Hippocampal formation (tissue), 2 donors: ENCODE data around the gene EME2.
A peak's percentile ranks its signal among the peaks of the same experiment; 100 is the strongest.

Source experiments
- DNase-seq, 2 donors: peaks; one replicate each; lab custom pipeline; 2025; lab: John Stamatoyannopoulos, UW

Gene EME2

GRCh38 chr16:1766701-1767100 is 5.9 kb upstream of the EME2 start:
- DNase-seq: no peak

DNA sequence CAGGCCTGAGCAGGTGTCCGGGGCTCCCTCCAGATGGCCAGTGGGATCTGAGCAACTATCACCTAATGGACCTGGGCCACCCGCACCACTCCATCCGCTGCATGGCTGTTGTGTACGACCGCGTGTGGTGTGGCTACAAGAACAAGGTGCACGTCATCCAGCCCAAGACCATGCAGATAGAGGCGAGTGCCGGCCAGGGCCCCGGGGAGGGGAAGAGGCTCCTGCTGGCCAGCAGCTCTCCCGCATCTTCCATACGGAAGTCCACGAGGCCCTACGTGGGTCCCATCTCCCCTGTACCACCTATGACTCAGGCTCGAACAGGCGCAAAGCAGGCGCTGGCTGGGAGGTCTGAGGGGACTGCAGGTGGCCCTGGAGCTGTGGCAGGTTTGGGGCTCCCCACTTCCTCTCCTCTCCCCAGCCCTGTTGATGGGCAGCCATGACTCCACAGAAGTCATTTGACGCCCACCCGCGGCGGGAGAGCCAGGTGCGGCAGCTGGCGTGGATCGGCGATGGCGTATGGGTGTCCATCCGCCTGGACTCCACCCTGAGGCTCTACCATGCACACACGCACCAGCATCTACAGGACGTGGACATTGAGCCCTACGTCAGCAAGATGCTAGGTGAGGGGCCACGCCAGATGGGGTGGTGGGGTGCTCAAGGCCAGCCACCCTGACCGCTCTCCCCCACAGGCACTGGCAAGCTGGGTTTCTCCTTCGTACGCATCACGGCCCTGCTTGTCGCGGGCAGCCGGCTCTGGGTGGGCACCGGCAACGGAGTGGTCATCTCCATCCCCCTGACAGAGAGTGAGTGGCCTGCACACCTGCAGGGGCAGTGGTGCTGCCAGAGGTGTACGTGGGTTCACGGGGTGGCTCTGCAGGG is 5.3 kb upstream of the EME2 start:
- no peak for DNase-seq

DNA sequence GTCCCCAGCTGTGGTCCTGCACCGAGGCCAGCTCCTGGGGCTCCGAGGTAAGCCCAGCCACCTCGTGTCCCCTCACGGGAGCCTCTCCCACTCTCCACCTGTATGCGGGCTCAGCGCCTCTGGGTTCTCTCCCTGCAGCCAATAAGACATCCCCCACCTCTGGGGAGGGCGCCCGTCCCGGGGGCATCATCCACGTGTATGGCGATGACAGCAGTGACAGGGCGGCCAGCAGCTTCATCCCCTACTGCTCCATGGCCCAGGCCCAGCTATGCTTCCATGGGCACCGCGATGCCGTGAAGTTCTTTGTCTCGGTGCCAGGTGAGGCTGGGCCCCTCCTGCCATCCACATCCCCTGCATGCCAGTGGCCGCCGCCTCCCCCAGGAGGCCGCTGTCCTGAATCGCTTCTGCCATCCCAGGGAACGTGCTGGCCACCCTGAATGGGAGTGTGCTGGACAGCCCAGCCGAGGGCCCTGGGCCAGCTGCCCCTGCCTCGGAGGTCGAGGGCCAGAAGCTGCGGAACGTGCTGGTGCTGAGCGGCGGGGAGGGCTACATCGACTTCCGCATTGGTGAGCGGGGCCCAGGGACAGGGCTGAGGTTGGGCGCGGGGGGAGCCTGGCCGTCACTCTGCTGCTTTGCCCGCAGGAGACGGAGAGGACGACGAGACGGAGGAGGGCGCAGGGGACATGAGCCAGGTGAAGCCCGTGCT is 4.4 kb upstream of the EME2 start:
- no peak for DNase-seq

DNA sequence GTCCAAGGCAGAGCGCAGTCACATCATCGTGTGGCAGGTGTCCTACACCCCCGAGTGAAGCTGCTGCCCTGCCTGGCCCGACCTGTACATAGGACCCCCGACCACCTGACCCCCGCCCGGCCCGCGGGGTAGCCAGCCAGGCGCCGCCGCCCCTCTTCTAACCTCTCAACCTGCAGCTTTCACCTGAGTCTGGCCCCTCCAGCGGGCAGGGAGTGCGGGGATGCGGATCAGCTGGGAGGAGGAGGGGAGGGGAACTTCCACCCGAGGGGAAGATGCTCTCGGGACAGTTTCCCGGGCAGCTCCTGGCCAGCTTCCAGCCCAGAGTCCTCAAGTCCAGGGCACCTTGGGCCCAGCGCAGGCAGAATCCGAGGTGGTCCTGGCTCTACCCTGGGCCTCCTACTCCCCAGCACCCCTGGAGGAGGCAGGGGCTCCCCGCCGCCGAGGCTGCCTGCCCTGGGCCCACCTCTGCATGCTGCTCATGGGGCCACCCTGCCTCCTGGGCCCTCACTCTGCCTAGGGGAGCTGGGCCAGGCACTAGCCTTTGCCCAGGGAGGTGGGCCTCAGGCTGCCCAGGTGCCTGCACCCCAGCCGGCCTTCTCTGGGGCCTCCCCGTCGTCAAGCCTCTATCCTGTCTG is 3.7 kb upstream of the EME2 start:
- no peak for DNase-seq

DNA sequence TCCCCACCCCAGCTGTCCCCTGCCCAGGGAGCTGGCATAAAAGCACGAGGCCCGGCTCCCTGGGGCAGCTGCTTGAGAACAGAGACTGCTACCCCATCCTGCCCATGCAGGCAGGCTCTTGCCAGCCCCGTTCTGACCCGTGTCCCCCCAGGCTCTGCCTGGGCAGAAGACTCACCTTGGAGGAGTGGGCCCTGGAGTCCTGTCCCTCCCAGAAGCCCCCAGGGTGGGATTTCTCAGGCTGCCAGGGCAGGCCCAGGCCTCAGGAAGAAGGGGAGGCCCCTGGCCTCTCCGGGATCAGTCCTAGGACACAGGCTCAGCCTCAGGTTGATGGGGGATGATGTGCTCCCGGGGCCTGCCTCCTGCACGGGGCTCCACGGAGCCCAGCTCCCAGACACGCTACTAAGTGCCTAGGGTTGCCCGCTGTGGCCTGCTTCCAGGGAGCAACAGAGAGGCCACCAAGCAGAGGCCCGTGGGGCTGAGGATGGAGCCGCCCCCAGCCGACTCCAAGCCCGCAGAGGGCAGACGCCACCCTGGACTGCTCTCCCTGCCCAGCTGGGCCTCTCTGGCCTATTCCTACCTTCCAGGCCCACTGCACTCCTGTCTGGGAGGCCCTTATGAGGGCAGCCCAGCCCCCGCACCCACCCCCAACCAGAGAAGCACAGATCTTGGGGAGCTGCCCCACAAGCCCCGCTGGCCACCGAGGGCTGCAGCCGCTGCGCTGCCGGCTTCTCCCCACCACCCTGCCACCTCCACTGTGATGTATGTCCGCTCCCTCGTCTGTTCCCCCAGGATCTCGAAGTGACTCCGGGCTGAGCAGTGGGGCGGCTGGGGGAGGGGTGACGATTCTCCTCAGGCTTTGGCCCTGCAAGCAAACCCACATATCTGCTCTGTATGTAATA is 3.0 kb upstream of the EME2 start:
- DNase-seq: no peak

DNA sequence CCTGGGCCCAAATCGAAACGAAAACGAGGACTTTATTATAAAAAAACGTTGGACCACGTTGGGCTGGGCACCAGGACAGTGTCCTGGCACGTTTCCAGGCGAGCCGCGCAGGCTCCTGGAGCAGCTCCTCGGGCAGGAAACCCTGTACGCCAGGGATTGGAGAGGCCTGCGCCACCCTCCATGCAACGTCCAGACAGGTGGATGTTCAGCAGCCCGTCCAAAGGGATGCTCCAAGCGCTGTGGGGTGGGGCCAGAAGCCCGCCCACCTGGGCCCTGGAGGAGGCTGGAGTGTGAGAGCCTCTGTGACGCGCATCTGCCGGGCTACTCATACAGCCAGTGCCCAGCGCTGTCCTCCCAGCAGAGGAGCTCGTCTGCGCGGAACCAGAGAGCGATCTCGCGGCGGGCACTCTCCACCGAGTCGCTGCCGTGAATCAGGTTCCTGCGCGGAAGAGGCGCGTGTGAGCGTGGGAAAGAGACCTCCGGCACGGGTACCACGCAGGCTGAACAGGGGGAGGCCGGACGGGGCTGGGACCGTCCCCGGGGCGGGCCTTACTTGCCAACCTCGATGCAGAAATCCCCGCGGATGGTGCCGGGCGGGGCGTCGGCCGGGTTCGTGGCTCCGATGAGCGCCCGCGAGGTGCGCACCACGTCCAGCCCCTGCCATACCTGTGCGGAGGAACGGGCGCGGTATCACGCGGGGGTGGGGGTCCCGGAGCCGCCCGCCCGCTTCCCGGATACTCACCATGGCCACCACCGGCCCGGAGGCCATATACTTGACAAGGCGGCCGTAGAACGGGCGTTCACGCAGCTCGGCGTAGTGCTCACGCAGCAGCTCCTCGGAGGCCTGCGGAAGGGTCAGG is 2.1 kb upstream of the EME2 start:
- DNase-seq: peak in 1 of 2 donors; percentile 14

DNA sequence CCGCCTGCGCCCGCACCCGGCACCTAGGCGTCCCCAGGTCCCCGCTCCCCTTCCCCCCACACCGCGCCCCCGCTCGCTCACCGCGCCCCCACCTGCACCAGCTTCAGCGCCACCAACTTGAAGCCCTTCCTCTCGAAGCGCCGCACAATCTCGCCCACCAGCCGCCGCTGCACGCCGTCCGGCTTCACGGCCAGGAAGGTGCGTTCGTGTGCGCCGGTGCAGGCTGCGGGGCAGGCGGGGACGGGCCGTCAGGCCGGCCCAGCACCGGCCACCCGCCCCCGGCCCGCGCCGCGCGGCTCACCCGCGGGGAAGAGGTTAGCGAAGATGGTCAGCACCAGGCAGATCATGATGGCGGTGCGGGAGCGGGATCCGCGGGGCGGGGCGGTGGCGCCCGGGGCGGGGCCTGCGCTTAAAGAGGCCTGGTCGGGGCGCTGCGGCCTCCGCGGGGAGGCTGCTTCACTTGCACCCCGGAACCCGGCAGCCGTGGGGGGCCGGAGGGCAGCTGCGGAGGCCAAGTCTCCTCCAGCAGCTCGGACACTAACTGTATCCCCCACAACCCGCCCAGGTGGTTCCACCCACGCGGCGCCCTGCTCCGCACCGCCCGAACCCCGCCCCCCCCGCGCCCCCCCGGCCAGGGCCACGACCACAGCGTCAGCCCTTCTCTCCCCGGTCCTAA is 1.3 kb upstream of the EME2 start, which contains the start of gene NME3:
Gene NME3, minus strand, starts transcription at position 356 of the 676 bp plus-strand sequence. Its CDS starts 9 bp downstream, at position 347.
- DNase-seq: peak; percentile 41 to 62

GRCh38 chr16:1771864-1772361 is 697 bp upstream of the EME2 start:
- no peak for DNase-seq

DNA sequence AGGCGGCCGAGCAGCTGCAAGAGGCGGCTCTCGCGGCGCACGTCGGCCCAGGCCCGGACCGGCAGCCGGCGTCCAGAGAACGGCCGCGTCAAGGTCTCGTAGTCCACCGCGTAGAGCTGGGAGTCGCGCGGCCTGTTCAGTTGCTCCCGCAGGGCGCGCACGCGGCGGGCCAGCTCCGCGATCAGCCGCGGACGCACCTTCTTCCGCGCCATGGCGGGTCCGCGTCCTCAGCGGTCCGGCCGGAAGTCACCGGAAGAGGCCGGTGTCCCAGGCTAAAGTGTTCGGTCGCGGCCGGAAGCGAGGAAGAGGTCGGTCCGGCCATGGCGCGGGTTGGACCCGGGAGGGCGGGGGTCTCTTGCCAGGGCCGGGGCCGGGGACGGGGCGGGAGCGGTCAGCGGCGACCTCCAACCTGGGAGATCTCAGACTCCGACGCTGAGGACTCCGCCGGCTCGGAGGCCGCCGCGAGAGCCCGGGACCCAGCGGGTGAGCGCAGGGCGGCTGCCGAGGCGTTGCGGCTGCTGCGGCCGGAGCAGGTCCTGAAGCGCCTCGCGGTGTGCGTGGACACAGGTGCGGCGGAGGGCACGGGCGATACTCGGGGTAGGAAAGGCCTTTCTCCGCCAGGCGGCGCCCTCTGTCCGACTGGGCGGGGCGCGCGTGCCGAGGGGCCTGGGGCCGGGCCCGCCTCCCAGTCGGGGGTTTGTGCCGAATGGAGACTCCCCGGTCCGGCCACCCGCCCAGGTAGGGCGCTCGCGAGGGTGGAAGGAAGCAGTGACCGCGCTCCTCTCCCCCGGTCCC is 495 bp downstream of the EME2 start, which contains the start of gene MRPS34:
Gene MRPS34, minus strand, starts transcription at position 227 of the 795 bp plus-strand sequence. Its CDS starts 15 bp downstream, at position 212.
- DNase-seq: peak; percentile 70 to 74

DNA sequence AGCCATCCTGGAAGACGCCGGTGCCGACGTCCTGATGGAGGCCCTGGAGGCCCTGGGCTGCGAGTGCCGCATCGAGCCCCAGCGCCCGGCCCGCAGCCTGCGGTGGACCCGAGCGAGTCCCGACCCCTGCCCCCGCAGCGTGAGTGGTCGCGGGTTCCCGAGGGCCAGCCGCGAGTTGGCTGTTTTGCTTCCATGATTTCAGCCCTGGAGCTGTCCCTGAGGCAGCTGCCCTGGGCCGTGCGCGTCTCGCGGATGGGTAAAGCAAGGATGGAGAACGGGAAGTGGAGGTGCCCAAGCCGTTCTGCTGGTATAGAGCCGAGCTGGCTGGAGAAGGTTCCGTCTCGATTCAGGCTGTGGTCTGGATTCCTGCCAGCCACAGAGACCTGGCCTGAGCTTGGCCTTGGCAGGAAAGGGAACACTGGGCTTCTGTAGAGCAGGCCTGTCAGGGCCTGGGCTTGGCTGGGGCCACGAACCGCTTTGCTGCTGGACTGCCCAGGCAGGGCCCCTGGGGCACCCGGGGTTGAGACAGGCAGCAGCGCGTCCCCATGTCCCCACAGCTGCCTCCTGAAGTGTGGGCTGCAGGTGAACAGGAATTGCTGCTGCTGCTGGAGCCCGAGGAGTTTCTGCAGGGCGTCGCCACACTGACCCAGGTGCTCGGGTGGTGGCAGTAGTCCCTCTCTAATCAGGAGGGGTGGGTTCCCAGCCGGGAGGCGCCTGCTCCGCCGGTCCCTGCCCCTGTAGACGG is 1.3 kb downstream of the EME2 start:
- no peak for DNase-seq

DNA sequence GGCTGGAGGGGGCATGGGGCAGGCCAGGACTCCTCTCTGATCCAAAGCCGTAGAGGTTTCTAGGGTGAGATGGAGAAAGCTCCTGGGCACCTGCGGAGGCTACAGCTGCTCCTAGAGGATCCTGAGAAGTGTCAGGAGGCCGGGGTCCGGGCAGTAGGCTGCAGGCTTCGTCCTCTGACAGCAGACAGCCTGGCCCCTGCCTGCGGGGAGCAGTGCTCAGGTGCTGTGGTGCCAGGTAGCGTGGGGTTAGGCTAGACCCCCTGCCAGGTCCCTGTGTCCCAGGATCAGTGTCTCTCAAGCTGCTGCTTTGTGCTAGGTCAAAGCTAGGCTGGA is 1.8 kb downstream of the EME2 start:
- no peak for DNase-seq

DNA sequence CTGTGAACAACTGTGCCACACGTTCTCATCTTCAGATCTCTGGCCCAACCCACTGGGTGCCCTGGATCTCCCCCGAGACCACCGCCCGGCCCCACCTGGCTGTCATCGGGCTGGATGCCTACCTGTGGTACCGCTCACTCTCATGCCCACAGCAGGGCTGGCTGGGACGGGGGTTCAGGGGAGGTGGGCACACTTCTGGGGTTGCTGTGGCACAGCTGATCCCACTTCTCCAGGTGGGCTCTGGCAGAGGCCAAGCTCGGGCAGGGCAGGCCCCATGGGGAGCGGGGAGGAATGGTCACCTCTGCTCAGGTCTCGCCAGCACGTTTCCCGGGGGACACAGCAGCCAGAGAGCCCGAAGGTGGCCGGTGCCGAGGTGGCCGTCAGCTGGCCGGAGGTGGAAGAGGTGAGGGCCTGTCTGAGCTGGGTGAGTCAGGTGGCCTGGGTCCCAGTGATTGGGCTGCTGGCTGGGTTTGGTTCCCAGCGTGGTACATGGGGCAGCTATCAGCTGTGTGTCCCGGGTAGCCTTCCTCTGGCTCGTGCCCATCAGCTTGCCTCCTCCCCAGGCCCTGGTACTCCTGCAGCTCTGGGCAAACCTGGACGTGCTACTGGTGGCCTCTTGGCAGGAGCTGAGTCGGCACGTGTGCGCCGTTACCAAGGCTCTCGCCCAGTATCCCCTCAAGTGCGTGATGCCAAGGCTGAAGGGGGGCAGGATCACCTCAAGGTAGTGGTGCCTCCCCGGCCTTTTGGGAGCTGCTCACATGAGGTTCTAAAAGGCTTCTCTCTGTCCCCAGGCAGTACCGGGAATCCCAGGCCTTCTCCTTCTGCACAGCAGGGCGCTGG is 2.6 kb downstream of the EME2 start:
- DNase-seq: no peak

GRCh38 chr16:1775846-1776671 is 3.4 kb downstream of the EME2 start:
- no peak for DNase-seq

GRCh38 chr16:1776672-1776955 is 4.0 kb downstream of the EME2 start:
- DNase-seq: no peak

GRCh38 chr16:1776991-1777374 is 4.4 kb downstream of the EME2 start:
- DNase-seq: no peak

- DNase-seq: no peak
Measured at GRCh38 chr16:1777375-1778199, 5.0 kb downstream of the EME2 start.
